Heart right ventricle (tissue), 16 donors: ENCODE measurements around the gene DLGAP1. TPM values are rescaled to one million over a fixed set of nuclear protein-coding genes. Genes with fewer than 3 reads are reported as not detected.

Source experiments
- ATAC-seq, 8 donors: fragments of 200-7000 bp; cut with Tn5 transposase; one replicate each; pipeline ENCODE4 v1.9.1; 2020; ENCODE audit warnings: mild to moderate bottlenecking in 8 of 8, moderate library complexity in 8 of 8, moderate number of reproducible peaks in 1 of 8
- DNase-seq, 2 donors: peaks; one replicate each; pipeline ENCODE4 v3.0.0-alpha.2; 2020
- H3K27ac ChIP-seq, 10 donors: fragments of 200-600 bp; sonication (generic) in 2 of 10; one replicate each; pipeline versions ENCODE4 v1.5.0 to v1.8.0; 2020 to 2022; ENCODE audit warnings: mild to moderate bottlenecking in 3 of 10
- H3K27me3 ChIP-seq, 7 donors: fragments of 200-600 bp; one replicate each; pipeline ENCODE4 v1.8.0; 2021 to 2022; ENCODE audit warnings: mild to moderate bottlenecking in 2 of 7
- H3K36me3 ChIP-seq, 9 donors: fragments of 200-600 bp; sonication (generic) in 1 of 9; one replicate each; pipeline versions ENCODE4 v1.5.0 to v1.8.0; 2020 to 2022; ENCODE audit warnings: mild to moderate bottlenecking in 2 of 9
- H3K4me1 ChIP-seq, 9 donors: fragments of 200-600 bp; sonication (generic) in 1 of 9; one replicate each; pipeline versions ENCODE4 v1.5.0 to v1.8.0; 2020 to 2022; ENCODE audit warnings: mild to moderate bottlenecking in 4 of 9
- H3K4me3 ChIP-seq, 10 donors: fragments of 200-600 bp; sonication (generic) in 2 of 10; one replicate each; pipeline versions ENCODE4 v1.5.0 to v1.8.0; 2020 to 2022; ENCODE audit warnings: mild to moderate bottlenecking in 7 of 10, moderate library complexity in 2 of 10
- H3K9me3 ChIP-seq, 11 donors: fragments of 200-600 bp in 10 of 11; sonication (generic) in 2 of 11; one replicate each; pipeline versions ENCODE4 v1.5.0 to v1.8.0; 2013 to 2022; ENCODE audit warnings: mild to moderate bottlenecking in 2 of 11, control low read depth in 1 of 11, moderate library complexity in 1 of 11
- CTCF ChIP-seq, 9 donors: fragments of 200-600 bp; sonication (generic) in 2 of 9; IDR thresholded peaks; one replicate each; pipeline versions ENCODE4 v1.5.0 to v1.8.0; 2021 to 2022; ENCODE audit warnings: antibody characterized with exemption in 9 of 9, mild to moderate bottlenecking in 5 of 9, moderate library complexity in 1 of 9
- WGBS, 2 donors: extraction: QIAGEN DNeasy Blood & Tissue Kit; methylation state at CpG; one replicate each; pipeline ENCODE4 v1.1.7; 2013; ENCODE audit warnings: inconsistent platforms in 1 of 2; 5-methylcytosine and 5-hydroxymethylcytosine counted together
- intact Hi-C, 10 donors: fragments of 100-400 bp; cut with DNase I; formaldehyde crosslinking; loops; one replicate each; pipeline versions ENCODE4 v1.11.1 to v1.14.2; 2022
- polyA plus RNA-seq, 2 donors: library from polyadenylated mRNA; stranded (reverse); fragments of 200-250 nt; gene quantifications; one replicate each; pipeline ENCODE4 v1.2.3, GENCODE V29; 2013
- total RNA-seq, 10 donors: library from RNA; stranded (reverse); fragmentation: NEBNext Ultra II Directional in 3 of 10; extraction: Animal tissue kit (Norgen Biotek cat#: 25700) in 3 of 10; gene quantifications; one replicate each; pipeline versions ENCODE4 v1.2.1 to v1.2.4, GENCODE V29; 2021 to 2023
- donor health status: Arrhythmogenic right ventricular cardiomyopathy.
- donor health status: ischemic (EF 13 %, LVEDD 7.1; RV severe dilation, severe dysfunction).
- donor health status: healthy with polysubstance abuse.
- donor health status: DM: no; HTN: yes; CAD: no.
- donor health status: DM: no; HTN: no; CAD: no.
- donor health status: ischemic (EF 25% LVEDD 6.9; RV normal size, moderate dysfunction).
- donor health status: ischemic (EF 25% LVEDD 5.7; RV mildly dilated, moderate dysfunction).
- donor health status: healthy.
- donor health status: DM: yes; HTN: yes; CAD: no.
- donor health status: Ischemic cardiomyopathy.
- donor health status: ischemic (EF 35%, LVEDD 5.7; RV mildly dilated, moderate dysfunction).
- donor health status: nonischemic (EF 11% LVEDD 7.7; RV severe dilation, severe dysfunction).
- donor health status: DM: yes; HTN: yes; CAD: no.
- donor health status: PGD.
- donor health status: ischemic (EF 29% LVEDD 5.4; RV normal size, mild dysfunction).
- donor health status: nonischemic (EF 23%, LVEDD 6.1; RV moderate dilation, normal function).

Gene DLGAP1
- total and polyA plus RNA-seq, 12 donors: 0.07 to 7.2 (median 1.0) TPM; not detected in 2

- no peak overlapping the region for H3K4me3 ChIP-seq
- no peak overlapping the region for H3K27ac ChIP-seq
- whole genome bisulfite sequencing, 2 donors: 68 to 71% methylated on average over 7 of the region's 7 CpGs
- no peaks in the 10 kb centered on the region for H3K4me1 ChIP-seq
- H3K27me3 ChIP-seq: no peaks in the 10 kb centered on the region
- no peaks in the 10 kb centered on the region for H3K36me3 ChIP-seq
- intact Hi-C loops: no loop called here
- H3K9me3 ChIP-seq: no peaks in the 10 kb centered on the region
- ATAC-seq (no peak), DNase-seq (no peak)
- no peak for TF ChIP-seq CTCF (IDR thresholded peaks at IDR 0.05)
These were observed 200.3 kb downstream of the DLGAP1 start for GRCh38 chr18:4254840-4255239.

DNA sequence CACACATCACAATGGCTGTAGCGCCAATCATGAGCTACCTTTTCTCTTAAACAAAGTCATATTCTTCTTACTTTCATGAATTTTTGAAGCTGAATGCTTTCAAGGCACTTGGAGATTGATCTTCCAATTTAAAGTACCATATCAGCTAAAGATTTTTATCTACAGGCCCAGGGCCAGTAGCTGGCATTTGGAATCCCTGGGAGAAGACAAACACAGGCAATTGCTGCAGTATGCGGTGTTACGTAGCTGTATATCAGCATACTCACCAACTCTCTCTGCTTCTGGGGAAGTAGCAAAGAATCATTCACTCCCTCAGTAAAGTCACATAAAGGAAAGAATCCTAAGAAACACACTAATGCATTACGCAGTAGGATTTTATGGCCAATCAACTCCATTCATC, 202.3 kb downstream of the DLGAP1 start:
- intact Hi-C loops: no loop called here
- no peak for ATAC-seq
- H3K36me3 ChIP-seq: no peaks in the 10 kb centered on the region
- no peak for DNase-seq
- 78 to 85% methylated on average over 4 of the region's 4 CpGs for WGBS, 2 donors
- TF ChIP-seq CTCF (IDR thresholded peaks at IDR 0.05): no peak
- no peak overlapping the region for H3K27ac ChIP-seq
- no peak overlapping the region for H3K4me3 ChIP-seq
- H3K9me3 ChIP-seq: no peaks in the 10 kb centered on the region
- no peaks in the 10 kb centered on the region for H3K4me1 ChIP-seq
- peaks cover 0 to 5% (median 0%) of the 10 kb centered on the region in 7 donors for H3K27me3 ChIP-seq

- DNase-seq: no peak
- H3K36me3 ChIP-seq: no peaks in the 10 kb centered on the region
- 78 to 89% methylated on average over 3 of the region's 3 CpGs for WGBS, 2 donors
- peaks cover 0 to 5% (median 0%) of the 10 kb centered on the region in 7 donors for H3K27me3 ChIP-seq
- intact Hi-C loops: no loop called here
- no peak overlapping the region for H3K27ac ChIP-seq
- no peak for ATAC-seq
- TF ChIP-seq CTCF (IDR thresholded peaks at IDR 0.05): no peak
- H3K4me1 ChIP-seq: no peaks in the 10 kb centered on the region
- H3K4me3 ChIP-seq: no peak overlapping the region
- no peaks in the 10 kb centered on the region for H3K9me3 ChIP-seq
These were observed 203.2 kb downstream of the DLGAP1 start for GRCh38 chr18:4251873-4252272.

- H3K27ac ChIP-seq: no peak overlapping the region
- H3K4me3 ChIP-seq: no peak overlapping the region
- no peaks in the 10 kb centered on the region for H3K9me3 ChIP-seq
- H3K36me3 ChIP-seq: no peaks in the 10 kb centered on the region
- H3K4me1 ChIP-seq: no peaks in the 10 kb centered on the region
- ATAC-seq: no peak
- TF ChIP-seq CTCF (IDR thresholded peaks at IDR 0.05): no peak
- intact Hi-C loops: no loop called here
- DNase-seq: no peak
- peaks cover 0 to 5% (median 0%) of the 10 kb centered on the region in 7 donors for H3K27me3 ChIP-seq
- WGBS, 2 donors: 57 to 64% methylated on average over 2 of the region's 2 CpGs
These were observed 203.9 kb downstream of the DLGAP1 start for GRCh38 chr18:4251206-4251605.
